K562 (cell line): ENCODE results near the gene HDAC3. TPM values are rescaled to one million over a fixed set of nuclear protein-coding genes. Genes with fewer than 3 reads are reported as not detected.

Experiments
- CBX3 ChIP-seq, 2 experiments: IDR thresholded peaks; 1 replicate in 1 of 2; 2 replicates in 1 of 2; pipeline ENCODE4 v1.6.1; 2012; ENCODE audit warnings: inconsistent platforms in 2 of 2, low read length in 2 of 2, borderline replicate concordance in 1 of 2, control low read depth in 1 of 2
- HLTF ChIP-seq: fragments of 450-650 bp; IDR thresholded peaks from 2 replicates; pipeline ENCODE4 v1.6.1; 2016
- HMGN3 ChIP-seq: IDR thresholded peaks from 2 replicates; pipeline ENCODE4 v1.6.1; 2011; ENCODE audit warnings: borderline replicate concordance, low read depth, mild to moderate bottlenecking, mixed read lengths, low read length; ENCODE audit not compliant: insufficient read length; ENCODE audit errors: extremely low read depth
- KDM5B ChIP-seq: fragments of 200-600 bp; sonication (generic); IDR thresholded peaks from 2 replicates; pipeline ENCODE4 v1.6.1; 2012; ENCODE audit warnings: low read depth, mild to moderate bottlenecking, moderate library complexity, low read length, control low read depth, inconsistent platforms; ENCODE audit not compliant: insufficient replicate concordance
- MCM5 ChIP-seq: fragments of 450-650 bp; IDR thresholded peaks from 2 replicates; pipeline ENCODE4 v1.6.1; 2016; ENCODE audit warnings: low read depth
- OTX1 ChIP-seq: fragments of 450-650 bp; formaldehyde crosslinking; IDR thresholded peaks from 2 replicates; pipeline ENCODE4 v1.4.0; 2022; ENCODE audit warnings: mild to moderate bottlenecking
- PCBP1 ChIP-seq: fragments of 200-400 bp; formaldehyde crosslinking; IDR thresholded peaks from 2 replicates; pipeline ENCODE4 v1.6.1; 2018; ENCODE audit warnings: mild to moderate bottlenecking, low read depth, low read length; ENCODE audit not compliant: poor library complexity, severe bottlenecking
- PHTF2 ChIP-seq: fragments of 250-450 bp; sonication (Bioruptor Pico); IDR thresholded peaks from 2 replicates; pipeline ENCODE4 v1.5.0; 2021; ENCODE audit warnings: mild to moderate bottlenecking
- POLR2H ChIP-seq: IDR thresholded peaks from 2 replicates; pipeline ENCODE4 v1.6.1; 2016; ENCODE audit warnings: missing genetic modification characterization, low read depth, mild to moderate bottlenecking, control low read depth, missing compliant biosample characterization, moderate library complexity
- RB1 ChIP-seq: fragments of 450-650 bp; IDR thresholded peaks from 2 replicates; pipeline ENCODE4 v1.6.1; 2017; ENCODE audit warnings: low read depth, mild to moderate bottlenecking
- SPI1 ChIP-seq: IDR thresholded peaks from 2 replicates; pipeline ENCODE4 v1.6.1; 2011; ENCODE audit warnings: low read depth, low read length, control low read depth, borderline replicate concordance
- SRF ChIP-seq, 2 experiments: fragments of 250-450, 450-650 bp in 1 of 2; sonication (Bioruptor Pico) in 1 of 2; sonication (generic) in 1 of 2; formaldehyde crosslinking; IDR thresholded peaks; 2 replicates each; pipeline versions ENCODE4 v1.5.0 to v1.5.1; 2020 to 2022; ENCODE audit warnings: mild to moderate bottlenecking in 1 of 2, missing genetic modification reagents in 1 of 2
- STAT6 ChIP-seq: sonication (generic); formaldehyde crosslinking; IDR thresholded peaks from 2 replicates; pipeline ENCODE4 v1.8.1; 2023; ENCODE audit warnings: mild to moderate bottlenecking, missing genetic modification reagents
- TAF15 ChIP-seq: fragments of 200-400 bp; formaldehyde crosslinking; IDR thresholded peaks from 2 replicates; pipeline ENCODE4 v1.6.1; 2017; ENCODE audit warnings: mild to moderate bottlenecking, low read depth, low read length, moderate library complexity
- TBL1XR1 ChIP-seq, 2 experiments: IDR thresholded peaks; 2 replicates each; pipeline ENCODE4 v1.6.1; 2012; ENCODE audit warnings: improper control_type of control experiment in 2 of 2, low read length in 2 of 2, mild to moderate bottlenecking in 1 of 2
- ZBTB49 ChIP-seq: sonication (generic); formaldehyde crosslinking; IDR thresholded peaks from 2 replicates; pipeline ENCODE4 v1.8.0; 2022; ENCODE audit warnings: missing genetic modification reagents, mild to moderate bottlenecking, borderline replicate concordance
- ZNF311 ChIP-seq: fragments of 250-450 bp; sonication (Bioruptor Pico); IDR thresholded peaks from 2 replicates; pipeline ENCODE4 v1.4.0; 2020; ENCODE audit warnings: mild to moderate bottlenecking, moderate library complexity
- ZNF589 ChIP-seq: fragments of 200-800 bp; sonication (Bioruptor generic); IDR thresholded peaks from 2 replicates; pipeline ENCODE4 v1.6.1; 2016; ENCODE audit warnings: low read depth, missing genetic modification characterization, missing compliant biosample characterization
- polyA plus RNA-seq, 8 experiments: library from polyadenylated mRNA; depleted of rRNA in 4 of 8; stranded (reverse) in 5 of 8; unstranded in 3 of 8; fragments of >200 nt; fragmentation: Nextera tagmentation in 2 of 8; fragmentation: Illumina TruSeq in 1 of 8; extraction: Ambion mirVana in 2 of 8; extraction: Trizol in 1 of 8; gene quantifications; 2 replicates each; pipeline versions ENCODE4 v1.2.1 to v1.2.3, GENCODE V29; 2011 to 2014; ENCODE audit warnings: inconsistent platforms in 1 of 8, missing spikeins in 1 of 8
- total RNA-seq, 7 experiments: library from RNA; depleted of rRNA in 6 of 7; stranded (reverse); fragments of >200 nt in 6 of 7; fragmentation: Illumina TruSeq in 2 of 7; extraction: Trizol in 2 of 7; gene quantifications; 2 replicates each; pipeline versions ENCODE4 v1.2.1 to v1.2.3, GENCODE V29; 2011 to 2021; ENCODE audit warnings: low replicate concordance in 1 of 7
- TF ChIP-seq, protein P1 (sequence below), 2 experiments: IDR thresholded peaks; 2 replicates each; pipeline ENCODE4 v1.6.1; 2012; ENCODE audit warnings: improper control_type of control experiment in 2 of 2, low read depth in 2 of 2, low read length in 2 of 2, borderline replicate concordance in 1 of 2
- TF ChIP-seq, protein P2 (sequence below), 2 experiments: fragments of 250-450 bp in 1 of 2; fragments of 450-650 bp in 1 of 2; sonication (Bioruptor Pico) in 1 of 2; IDR thresholded peaks; 2 replicates each; pipeline versions ENCODE4 v1.6.1 to v1.8.0; 2016 to 2021; ENCODE audit warnings: mild to moderate bottlenecking in 2 of 2, moderate library complexity in 2 of 2, missing compliant biosample characterization in 1 of 2, missing genetic modification characterization in 1 of 2

Gene HDAC3
- total and polyA plus RNA-seq, 9 of the 15 experiments (the other 6 are each of a cell fraction or from before 2014, with no cell fraction given), result 89.7 to 191 (median 119) TPM

GRCh38 chr5:141637123-141637766 is 596 bp upstream of the HDAC3 start (continued):
- TF ChIP-seq ZNF589 (CRISPR knock-in tag), result no peak
- no peak for TF ChIP-seq CBX3 (IDR thresholded peaks at IDR 0.05; ENCODE audit: borderline replicate concordance in 1 of 2, low read length in 2 of 2)
- no peak for TF ChIP-seq ZBTB49 (CRISPR knock-in tag)
- no peak for TF ChIP-seq MCM5
- TF ChIP-seq HLTF, result no peak
- no peak for TF ChIP-seq STAT6 (CRISPR knock-in tag)
- TF ChIP-seq KDM5B, result peak; percentile 6
- peak; percentile 76 for TF ChIP-seq PCBP1
- TF ChIP-seq TBL1XR1 (IDR thresholded peaks at IDR 0.05; ENCODE audit: low read length in 2 of 2), result no peak
- TF ChIP-seq, protein P1, sequence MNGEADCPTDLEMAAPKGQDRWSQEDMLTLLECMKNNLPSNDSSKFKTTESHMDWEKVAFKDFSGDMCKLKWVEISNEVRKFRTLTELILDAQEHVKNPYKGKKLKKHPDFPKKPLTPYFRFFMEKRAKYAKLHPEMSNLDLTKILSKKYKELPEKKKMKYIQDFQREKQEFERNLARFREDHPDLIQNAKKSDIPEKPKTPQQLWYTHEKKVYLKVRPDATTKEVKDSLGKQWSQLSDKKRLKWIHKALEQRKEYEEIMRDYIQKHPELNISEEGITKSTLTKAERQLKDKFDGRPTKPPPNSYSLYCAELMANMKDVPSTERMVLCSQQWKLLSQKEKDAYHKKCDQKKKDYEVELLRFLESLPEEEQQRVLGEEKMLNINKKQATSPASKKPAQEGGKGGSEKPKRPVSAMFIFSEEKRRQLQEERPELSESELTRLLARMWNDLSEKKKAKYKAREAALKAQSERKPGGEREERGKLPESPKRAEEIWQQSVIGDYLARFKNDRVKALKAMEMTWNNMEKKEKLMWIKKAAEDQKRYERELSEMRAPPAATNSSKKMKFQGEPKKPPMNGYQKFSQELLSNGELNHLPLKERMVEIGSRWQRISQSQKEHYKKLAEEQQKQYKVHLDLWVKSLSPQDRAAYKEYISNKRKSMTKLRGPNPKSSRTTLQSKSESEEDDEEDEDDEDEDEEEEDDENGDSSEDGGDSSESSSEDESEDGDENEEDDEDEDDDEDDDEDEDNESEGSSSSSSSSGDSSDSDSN (IDR thresholded peaks at IDR 0.05; ENCODE audit: borderline replicate concordance in 1 of 2, low read depth in 2 of 2, low read length in 2 of 2), result no peak
- no peak for TF ChIP-seq SPI1
- TF ChIP-seq ZNF311 (CRISPR knock-in tag), result no peak
- no peak for TF ChIP-seq RB1
- TF ChIP-seq OTX1, result no peak
- TF ChIP-seq, protein P2, sequence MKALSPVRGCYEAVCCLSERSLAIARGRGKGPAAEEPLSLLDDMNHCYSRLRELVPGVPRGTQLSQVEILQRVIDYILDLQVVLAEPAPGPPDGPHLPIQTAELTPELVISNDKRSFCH (CRISPR knock-in tag; IDR thresholded peaks at IDR 0.05), result no peak
- TF ChIP-seq, protein P2 (tag; IDR thresholded peaks at IDR 0.05), result no peak
- no peak for TF ChIP-seq PHTF2 (CRISPR knock-in tag)
- peak; percentile 1 for TF ChIP-seq HMGN3
- no peak for TF ChIP-seq SRF (CRISPR knock-in tag; IDR thresholded peaks at IDR 0.05)
- no peak for TF ChIP-seq TAF15
- no peak for TF ChIP-seq POLR2H (tag)
